Pancreas (tissue), 10 donors: Measurements from ENCODE around the gene SPC25. TPM values are rescaled to one million over a fixed set of nuclear protein-coding genes. Genes with fewer than 3 reads are reported as not detected.

ENCODE experiments used
- ATAC-seq, 4 donors: fragments of 200-7000 bp; cut with Tn5 transposase; one replicate each; pipeline versions ENCODE4 v1.8.0 to v1.9.1; 2020; ENCODE audit warnings: mild to moderate bottlenecking in 4 of 4, moderate library complexity in 4 of 4
- DNase-seq, 6 donors: peaks; one replicate each; pipeline ENCODE4 v3.0.0-alpha.2; 2020
- FAIRE-seq: peaks from 2 replicates; lab custom pipeline; 2012; peaks lifted over from hg19 to GRCh38; lab: Jason Lieb, UNC
- H3K27ac ChIP-seq, 4 donors: fragments of 200-600 bp; sonication (generic); 1 replicate in 3 of 4; 2 replicates in 1 of 4; pipeline versions ENCODE4 v1.5.0 to v1.8.0; 2020
- H3K27me3 ChIP-seq, 4 donors: fragments of 200-600 bp; one replicate each; pipeline ENCODE4 v1.8.0; 2021
- H3K36me3 ChIP-seq, 3 donors: fragments of 200-600 bp; sonication (generic) in 1 of 3; one replicate each; pipeline versions ENCODE4 v1.5.0 to v1.8.0; 2020 to 2021
- H3K4me1 ChIP-seq, 3 donors: fragments of 200-600 bp; one replicate each; pipeline ENCODE4 v1.8.0; 2021
- H3K4me3 ChIP-seq, 4 donors: fragments of 200-600 bp; sonication (generic) in 2 of 4; one replicate each; pipeline versions ENCODE4 v1.5.0 to v1.8.0; 2020 to 2021
- H3K9me3 ChIP-seq, 4 donors: fragments of 200-600 bp; one replicate each; pipeline ENCODE4 v1.8.0; 2021
- CTCF ChIP-seq, 4 donors: fragments of 200-600 bp; sonication (generic) in 3 of 4; IDR thresholded peaks; one replicate each; pipeline versions ENCODE4 v1.5.0 to v1.8.0; 2021; ENCODE audit warnings: antibody characterized with exemption in 4 of 4
- WGBS, 2 donors: extraction: QIAGEN DNeasy Blood & Tissue Kit; methylation state at CpG; one replicate each; pipeline ENCODE4 v1.1.7; 2013; 5-methylcytosine and 5-hydroxymethylcytosine counted together
- intact Hi-C, 3 donors: fragments of 100-400 bp; cut with DNase I; formaldehyde crosslinking; loops; one replicate each; pipeline versions ENCODE4 v1.11.1 to v1.14.2; 2022
- polyA plus RNA-seq, 2 donors: library from polyadenylated mRNA; stranded (reverse); fragments of 200-250 nt; gene quantifications; one replicate each; pipeline ENCODE4 v1.2.3, GENCODE V29; 2013
- total RNA-seq, 6 donors: library from RNA; stranded (reverse); fragmentation: NEBNext Ultra II Directional in 4 of 6; extraction: Animal tissue kit (Norgen Biotek cat#: 25700) in 4 of 6; gene quantifications; one replicate each; pipeline versions ENCODE4 v1.2.1 to v1.2.4, GENCODE V29; 2021 to 2023
- donor health status: healthy with polysubstance abuse.
- donor health status: DM: no; HTN: no; CAD: no; lungs with moderate emphysema.
- donor health status: DM: no; HTN: no; CAD: no.
- donor health status: control.
- donor health status: control.
- donor health status: Bipolar disorder and iron deficiency.
- donor health status: DM: yes; HTN: yes; CAD: no.
- donor health status: DM: no; HTN: no; CAD: no.
- donor health status: DM: no; HTN: no; CAD: no.
- donor health status: DM: yes; HTN: yes; CAD: no.

Gene SPC25
- total and polyA plus RNA-seq, 8 donors = 0.14 to 4.2 (median 0.83) TPM

GRCh38 chr2:168895771-168896170, 5.5 kb upstream of the SPC25 start:
- intact Hi-C loops = no loop called here
- Histone ChIP-seq H3K27me3 (no peaks in the 10 kb centered on the region), H3K9me3 (no peaks in the 10 kb centered on the region), H3K36me3 (no peaks in the 10 kb centered on the region), H3K27ac (no peak overlapping the region), H3K4me1 (no peaks in the 10 kb centered on the region), H3K4me3 (no peak overlapping the region)
- FAIRE-seq = no peak
- no peak for DNase-seq
- TF ChIP-seq CTCF (IDR thresholded peaks at IDR 0.05) = no peak
- ATAC-seq = peak in 1 of 4 donors; percentile 29

- Histone ChIP-seq H3K27ac (no peak overlapping the region), H3K4me1 (no peaks in the 10 kb centered on the region), H3K27me3 (no peaks in the 10 kb centered on the region), H3K4me3 (no peak overlapping the region), H3K9me3 (no peaks in the 10 kb centered on the region), H3K36me3 (no peaks in the 10 kb centered on the region)
- intact Hi-C loops = no loop called here
- no peak for FAIRE-seq
- no peak for TF ChIP-seq CTCF (IDR thresholded peaks at IDR 0.05)
- ATAC-seq = no peak
- no peak for DNase-seq
These were observed 4.5 kb upstream of the SPC25 start for GRCh38 chr2:168894720-168895119.

- no peaks in the 10 kb centered on the region for H3K4me1 ChIP-seq
- no peak for TF ChIP-seq CTCF (IDR thresholded peaks at IDR 0.05)
- WGBS, 2 donors = 83 to 100% methylated on average over 1 of the region's 1 CpG
- FAIRE-seq = no peak
- H3K4me3 ChIP-seq = no peak overlapping the region
- no peaks in the 10 kb centered on the region for H3K36me3 ChIP-seq
- no peaks in the 10 kb centered on the region for H3K9me3 ChIP-seq
- DNase-seq = no peak
- intact Hi-C loops = no loop called here
- ATAC-seq = no peak
- no peaks in the 10 kb centered on the region for H3K27me3 ChIP-seq
- H3K27ac ChIP-seq = no peak overlapping the region
These were observed 3.9 kb upstream of the SPC25 start for GRCh38 chr2:168894101-168894500.

GRCh38 chr2:168892327-168892726, 2.1 kb upstream of the SPC25 start:
- FAIRE-seq (no peak), DNase-seq (no peak), ATAC-seq (no peak)
- intact Hi-C loops = no loop called here
- Histone ChIP-seq H3K9me3 (no peaks in the 10 kb centered on the region), H3K27me3 (no peaks in the 10 kb centered on the region), H3K36me3 (no peaks in the 10 kb centered on the region), H3K4me1 (no peaks in the 10 kb centered on the region), H3K27ac (no peak overlapping the region), H3K4me3 (no peak overlapping the region)
- TF ChIP-seq CTCF (IDR thresholded peaks at IDR 0.05) = no peak
- 78 to 87% methylated on average over 3 of the region's 3 CpGs for WGBS, 2 donors

GRCh38 chr2:168889635-168890005, 610 bp downstream of the SPC25 start:
- Histone ChIP-seq H3K36me3 (no peaks in the 10 kb centered on the region), H3K27me3 (no peaks in the 10 kb centered on the region), H3K4me1 (no peaks in the 10 kb centered on the region), H3K4me3 (peak overlapping the region in 1 of 4 donors; percentile 54), H3K27ac (no peak overlapping the region), H3K9me3 (no peaks in the 10 kb centered on the region)
- TF ChIP-seq CTCF (IDR thresholded peaks at IDR 0.05) = no peak
- DNase-seq (no peak), ATAC-seq (no peak), FAIRE-seq (no peak)
- WGBS, 2 donors = 47 to 54% methylated on average over 3 of the region's 3 CpGs
- intact Hi-C loops = no loop called here
